Measurements from ENCODE around the gene ABCF1. TPM values are rescaled to one million over a fixed set of nuclear protein-coding genes. Genes with fewer than 3 reads are reported as not detected.

The ABCF1 gene
- total RNA-seq, 2 experiments from 2014 or later: 64.3 to 65.2 TPM

GRCh38 chr6:30544666-30545272 lies 26.5 kb upstream of the ABCF1 start:
- peaks cover 33% of the 10 kb centered on the region for H3K36me3 Mint-ChIP-seq (ENCODE audit: low read depth)
- no peaks in the 10 kb centered on the region for H3K27me3 Mint-ChIP-seq
- ChIA-PET CTCF (interaction anchor here (0.5 to 16.0 kb wide), 41 partner anchors 9 to 980 kb away, joined by 3 to 267 read pairs (median 4); partner anchors contain the start of genes ABCF1, DHX16, GNL1 and MDC1), POLR2A (interaction anchor here (0.6 to 7.9 kb wide), 13 partner anchors 11 to 186 kb away, joined by 3 to 119 read pairs (median 4); partner anchors contain the start of genes ABCF1, GNL1 and PRR3)
- H3K9me3 Mint-ChIP-seq: no peaks in the 10 kb centered on the region
- H3K4me1 Mint-ChIP-seq: peaks cover 34% of the 10 kb centered on the region
- no peak overlapping the region for H3K27ac Mint-ChIP-seq
- H3K4me3 Mint-ChIP-seq: no peak overlapping the region
- no peak for DNase-seq

DNA sequence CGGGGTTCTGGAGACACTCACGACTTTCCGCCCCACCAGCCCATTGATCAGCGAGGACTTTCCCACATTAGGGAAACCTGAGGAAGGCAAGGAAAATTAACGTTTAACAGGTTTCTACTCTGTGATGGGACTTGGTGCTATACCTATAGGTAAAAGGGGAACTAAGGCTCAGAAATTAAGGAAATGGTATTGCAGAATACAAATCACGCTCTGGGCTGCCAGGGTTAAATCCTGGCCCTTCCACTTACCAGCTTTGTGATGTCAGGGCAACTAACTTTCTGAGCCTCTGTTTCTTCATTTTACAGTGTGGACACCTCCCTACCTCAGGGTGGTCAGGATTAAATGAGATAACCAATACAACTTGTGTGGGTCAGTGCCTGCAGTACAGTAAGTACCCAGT lies 23.8 kb upstream of the ABCF1 start:
- no peaks in the 10 kb centered on the region for H3K27me3 Mint-ChIP-seq
- no peak overlapping the region for H3K27ac Mint-ChIP-seq
- H3K9me3 Mint-ChIP-seq: no peaks in the 10 kb centered on the region
- H3K4me3 Mint-ChIP-seq: no peak overlapping the region
- POLR2A ChIA-PET: interaction anchor here (1.2 to 1.5 kb wide), 3 partner anchors 9 to 51 kb away, joined by 4 to 5 read pairs (median 5); partner anchors contain the start of genes ABCF1, GNL1 and PRR3
- CTCF ChIA-PET: interaction anchor here (1.0 to 16.0 kb wide), 5 partner anchors 15 to 183 kb away, joined by 4 to 267 read pairs (median 17); no protein-coding TSS in a partner anchor
- H3K4me1 Mint-ChIP-seq: peaks cover 23% of the 10 kb centered on the region
- no peak for DNase-seq
- peaks cover 54% of the 10 kb centered on the region for H3K36me3 Mint-ChIP-seq (ENCODE audit: low read depth)

DNA sequence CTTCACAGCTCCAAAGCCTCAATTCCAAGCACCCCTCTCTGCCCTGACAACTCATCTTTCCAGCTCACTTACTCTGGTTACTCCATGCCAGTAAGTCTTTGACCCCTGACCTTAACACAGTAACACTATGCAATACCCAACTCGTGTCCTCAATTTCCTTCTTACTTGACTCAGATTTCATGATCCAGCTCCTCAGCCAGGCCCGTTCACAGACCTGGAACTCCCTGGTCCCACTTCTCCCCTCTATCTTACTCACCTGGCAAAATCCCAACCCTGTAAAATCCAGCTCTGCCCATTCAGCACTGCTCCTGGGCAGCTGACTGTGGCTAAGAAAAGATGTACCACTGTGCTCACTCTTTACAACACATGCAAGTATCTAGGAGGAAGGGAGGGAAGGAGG lies 22.9 kb upstream of the ABCF1 start:
- H3K4me1 Mint-ChIP-seq: peaks cover 15% of the 10 kb centered on the region
- H3K9me3 Mint-ChIP-seq: no peaks in the 10 kb centered on the region
- ChIA-PET POLR2A (interaction anchor here (1.2 to 1.8 kb wide), 5 partner anchors 8 to 67 kb away, joined by 3 to 5 read pairs (median 5); partner anchors contain the start of genes ABCF1, GNL1 and PRR3), CTCF (interaction anchor here (1.0 to 16.0 kb wide), 3 partner anchors 16 to 95 kb away, joined by 4 to 267 read pairs (median 5); no protein-coding TSS in a partner anchor)
- H3K27me3 Mint-ChIP-seq: no peaks in the 10 kb centered on the region
- DNase-seq: no peak
- no peak overlapping the region for H3K27ac Mint-ChIP-seq
- H3K36me3 Mint-ChIP-seq (ENCODE audit: low read depth): peaks cover 63% of the 10 kb centered on the region
- no peak overlapping the region for H3K4me3 Mint-ChIP-seq

GRCh38 chr6:30554404-30554803 lies 16.8 kb upstream of the ABCF1 start:
- POLR2A ChIA-PET: interaction anchor here (0.7 to 5.8 kb wide), 7 partner anchors 11 to 64 kb away, joined by 3 to 73 read pairs (median 41); partner anchors contain the start of genes ABCF1, MRPS18B and PPP1R10
- no peak overlapping the region for H3K27ac Mint-ChIP-seq

GRCh38 chr6:30554962-30555815 lies 16.1 kb upstream of the ABCF1 start:
- Mint-ChIP-seq H3K4me3 (peak overlapping the region; percentile 95), H3K27me3 (no peaks in the 10 kb centered on the region), H3K36me3 (ENCODE audit: low read depth) (peaks cover 59% of the 10 kb centered on the region), H3K4me1 (peaks cover 44% of the 10 kb centered on the region), H3K9me3 (no peaks in the 10 kb centered on the region), H3K27ac (peak overlapping the region; percentile 99)
- CTCF ChIA-PET: interaction anchor here (1.1 to 6.8 kb wide), 2 partner anchors 11 to 73 kb away, joined by 5 to 63 read pairs; no protein-coding TSS in a partner anchor
- POLR2A ChIA-PET: interaction anchor here (1.0 to 5.8 kb wide), 6 partner anchors 11 to 275 kb away, joined by 3 to 73 read pairs (median 44); partner anchors contain the start of genes ABCF1, MRPS18B and PPP1R10
- DNase-seq: no peak

More at GRCh38 chr6:30554404-30554803, 16.8 kb upstream of the ABCF1 start:
- H3K9me3 Mint-ChIP-seq: no peaks in the 10 kb centered on the region
- H3K4me1 Mint-ChIP-seq: peaks cover 38% of the 10 kb centered on the region
- H3K4me3 Mint-ChIP-seq: peak overlapping the region; percentile 95
- no peaks in the 10 kb centered on the region for H3K27me3 Mint-ChIP-seq
- H3K36me3 Mint-ChIP-seq (ENCODE audit: low read depth): peaks cover 58% of the 10 kb centered on the region
- no peak for DNase-seq
- CTCF ChIA-PET: interaction anchor here (0.9 to 6.8 kb wide), 4 partner anchors 11 to 72 kb away, joined by 3 to 63 read pairs (median 4); no protein-coding TSS in a partner anchor

- peaks cover 45% of the 10 kb centered on the region for H3K4me1 Mint-ChIP-seq
- H3K36me3 Mint-ChIP-seq (ENCODE audit: low read depth): peaks cover 55% of the 10 kb centered on the region
- H3K4me3 Mint-ChIP-seq: peak overlapping the region; percentile 95
- CTCF ChIA-PET: interaction anchor here (6.8 kb wide), 1 partner anchor 12 kb away, joined by 63 read pairs; no protein-coding TSS in a partner anchor
- no peaks in the 10 kb centered on the region for H3K27me3 Mint-ChIP-seq
- H3K27ac Mint-ChIP-seq: peak overlapping the region; percentile 99
- DNase-seq: no peak
- no peaks in the 10 kb centered on the region for H3K9me3 Mint-ChIP-seq
- POLR2A ChIA-PET: interaction anchor here (1.0 to 5.8 kb wide), 6 partner anchors 12 to 274 kb away, joined by 3 to 73 read pairs (median 44); partner anchors contain the start of genes ABCF1, MRPS18B and PPP1R10
Observed at GRCh38 chr6:30555816-30556065, 15.5 kb upstream of the ABCF1 start.

GRCh38 chr6:30556066-30556905 lies 15.0 kb upstream of the ABCF1 start, which contains the start of gene GNL1:
GNL1 (minus strand) TSS chr6:30556489; CDS start chr6:30556203, 286 bp downstream.
- Mint-ChIP-seq H3K4me1 (peaks cover 45% of the 10 kb centered on the region), H3K27ac (peak within 1 kb of the TSS; percentile 99), H3K27me3 (no peaks in the 10 kb centered on the region), H3K36me3 (ENCODE audit: low read depth) (peaks cover 49% of the 10 kb centered on the region), H3K9me3 (no peaks in the 10 kb centered on the region), H3K4me3 (peak within 1 kb of the TSS; percentile 95)
- ChIA-PET POLR2A (interaction anchor here (0.7 to 5.8 kb wide), 18 partner anchors 8 to 274 kb away, joined by 3 to 73 read pairs (median 5); partner anchors contain the start of genes ABCF1, DHX16, MRPS18B and PPP1R10), CTCF (interaction anchor here (0.7 to 6.8 kb wide), 6 partner anchors 12 to 74 kb away, joined by 3 to 63 read pairs (median 4); partner anchors contain the start of genes ABCF1 and MRPS18B)
- DNase-seq: peak; percentile 98

GRCh38 chr6:30556906-30557682 lies 14.1 kb upstream of the ABCF1 start, which contains the start of gene PRR3:
PRR3 (plus strand) TSS chr6:30557295; CDS start chr6:30557345, 50 bp downstream.
- Mint-ChIP-seq H3K4me3 (peak within 1 kb of the TSS; percentile 95), H3K27ac (peak within 1 kb of the TSS; percentile 99), H3K4me1 (peaks cover 45% of the 10 kb centered on the region), H3K27me3 (no peaks in the 10 kb centered on the region), H3K9me3 (no peaks in the 10 kb centered on the region), H3K36me3 (ENCODE audit: low read depth) (peaks cover 49% of the 10 kb centered on the region)
- ChIA-PET POLR2A (interaction anchor here (0.5 to 5.8 kb wide), 32 partner anchors 9 to 174 kb away, joined by 3 to 73 read pairs (median 4); partner anchors contain the start of genes ABCF1, DHX16, MDC1 and MRPS18B), CTCF (interaction anchor here (0.5 to 6.8 kb wide), 10 partner anchors 13 to 117 kb away, joined by 3 to 63 read pairs (median 3); partner anchors contain the start of genes ABCF1 and MRPS18B)
- DNase-seq: peak; percentile 92

GRCh38 chr6:30557683-30557981 lies 13.6 kb upstream of the ABCF1 start:
- Mint-ChIP-seq H3K27me3 (no peaks in the 10 kb centered on the region), H3K4me1 (peaks cover 45% of the 10 kb centered on the region), H3K27ac (peak overlapping the region; percentile 99), H3K9me3 (no peaks in the 10 kb centered on the region), H3K4me3 (peak overlapping the region; percentile 95), H3K36me3 (ENCODE audit: low read depth) (peaks cover 49% of the 10 kb centered on the region)
- POLR2A ChIA-PET: interaction anchor here (0.5 to 5.8 kb wide), 25 partner anchors 9 to 164 kb away, joined by 3 to 73 read pairs (median 3); partner anchors contain the start of genes ABCF1, DHX16, MDC1 and MRPS18B
- DNase-seq: no peak
- CTCF ChIA-PET: interaction anchor here (0.5 to 6.8 kb wide), 8 partner anchors 13 to 116 kb away, joined by 3 to 63 read pairs (median 3); partner anchors contain the start of gene ABCF1

DNA sequence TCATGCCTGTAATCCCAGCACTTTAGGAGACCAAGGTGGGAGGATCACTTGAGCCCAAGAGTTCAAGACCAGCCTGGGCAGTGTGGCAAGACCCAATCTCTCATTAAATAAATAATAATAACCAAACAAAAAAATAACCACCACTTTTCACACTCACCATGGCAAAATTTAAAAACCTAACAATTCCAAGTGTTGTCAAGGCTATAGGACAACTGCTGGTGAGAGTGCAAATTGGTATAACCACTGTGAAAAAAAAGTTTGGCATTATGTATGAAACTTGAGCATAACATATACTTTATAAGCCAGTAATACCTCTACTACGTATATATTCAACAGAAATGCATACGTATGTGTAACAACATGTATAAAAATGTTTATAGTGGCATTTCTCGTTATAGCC lies 10.3 kb upstream of the ABCF1 start:
- ChIA-PET CTCF (no interaction called here), POLR2A (no interaction called here)
- no peak for DNase-seq
- Mint-ChIP-seq H3K27me3 (no peaks in the 10 kb centered on the region), H3K4me1 (peaks cover 33% of the 10 kb centered on the region), H3K27ac (no peak overlapping the region), H3K4me3 (no peak overlapping the region), H3K36me3 (ENCODE audit: low read depth) (peaks cover 40% of the 10 kb centered on the region), H3K9me3 (no peaks in the 10 kb centered on the region)

Data from activated CD4-positive, alpha-beta memory T cell treated with anti-CD3 and anti-CD28 coated beads, Interleukin-2, amount 10 ng/mL, durations not matched to agents 7 days and 5 days (primary cell).